ENCODE results near the gene B4GALT2.

The B4GALT2 gene

DNA sequence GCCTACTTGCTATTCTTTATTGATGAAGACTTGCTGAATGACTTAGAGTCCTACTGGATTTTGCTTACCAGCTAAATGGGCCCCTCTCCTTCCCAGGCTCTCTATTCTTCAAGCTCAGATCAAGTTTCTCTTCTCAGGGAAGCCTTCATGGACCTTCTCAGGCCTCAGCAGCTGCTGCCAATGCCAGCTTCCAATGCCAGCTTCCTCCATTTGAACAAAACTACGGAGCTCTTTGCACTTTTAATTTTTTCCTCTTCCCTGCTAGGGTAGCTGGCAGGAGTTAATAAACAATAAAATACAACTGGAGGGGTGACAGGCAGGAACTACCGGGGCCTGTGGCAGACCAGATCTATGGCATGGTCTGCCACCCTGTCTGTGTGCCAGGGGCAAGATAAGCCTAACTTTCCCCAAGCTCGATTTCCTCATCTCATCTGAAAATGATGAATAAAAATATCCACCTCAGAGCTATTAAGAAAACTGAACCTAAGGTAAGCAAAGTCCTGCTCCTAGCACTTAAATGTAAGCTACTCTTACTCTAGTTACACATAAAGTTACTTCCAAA, 33.3 kb upstream of the B4GALT2 start:
- Histone ChIP-seq H3K4me3 (peak overlapping the region; percentile 58 to 86 (median 64)), H3K27ac (peak overlapping the region; percentile 32 to 100 (median 99))

DNA sequence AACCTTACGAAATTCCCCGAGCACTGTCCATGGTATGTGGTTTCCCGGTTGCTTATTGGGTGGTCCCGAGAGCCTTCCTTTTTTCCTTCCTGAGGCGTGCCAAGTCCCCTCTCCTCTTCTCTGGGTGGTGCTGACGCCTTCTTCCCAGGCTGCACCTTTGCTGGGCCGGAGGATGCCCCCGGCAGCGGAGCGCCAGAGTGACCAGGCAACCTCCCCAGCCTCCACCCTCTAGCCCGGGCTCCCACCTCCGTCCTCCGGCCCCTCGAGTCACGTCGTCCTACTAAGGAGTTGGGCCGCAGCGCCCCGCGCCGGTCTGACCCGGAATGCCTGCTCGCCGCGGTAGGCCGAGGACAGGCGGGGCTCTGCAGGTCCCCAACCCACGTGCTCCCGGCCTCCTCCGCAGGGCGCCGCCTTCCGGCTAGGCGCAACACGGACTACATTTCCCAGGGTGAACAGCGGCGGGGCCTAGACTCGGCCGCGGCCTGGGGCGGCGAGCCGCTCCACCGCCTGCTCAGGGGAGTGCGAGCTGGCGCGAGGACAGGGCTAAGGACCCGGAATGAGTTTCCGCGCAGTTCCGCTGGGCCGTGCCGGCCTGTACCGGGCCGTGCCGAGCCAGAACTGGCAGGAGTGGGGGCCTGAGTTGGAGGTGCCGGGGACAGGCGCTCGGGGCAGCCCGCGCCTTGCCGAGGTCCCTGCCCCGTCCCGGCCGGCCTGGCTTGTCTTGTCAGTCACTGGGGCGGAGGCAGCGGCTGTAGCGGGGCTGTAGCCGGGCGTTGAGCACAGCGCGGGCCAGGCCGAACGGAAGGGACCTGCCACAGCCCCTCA, 32.6 kb upstream of the B4GALT2 start, which contains the start of gene IPO13:
Gene IPO13, plus strand, starts transcription at position 715 of the 825 bp plus-strand sequence. CDS start 651 bp downstream, outside the sequence.
- Histone ChIP-seq H3K4me3 (peak within 1 kb of the TSS; percentile 58 to 86 (median 64)), H3K27ac (peak within 1 kb of the TSS; percentile 84 to 100 (median 99))

DNA sequence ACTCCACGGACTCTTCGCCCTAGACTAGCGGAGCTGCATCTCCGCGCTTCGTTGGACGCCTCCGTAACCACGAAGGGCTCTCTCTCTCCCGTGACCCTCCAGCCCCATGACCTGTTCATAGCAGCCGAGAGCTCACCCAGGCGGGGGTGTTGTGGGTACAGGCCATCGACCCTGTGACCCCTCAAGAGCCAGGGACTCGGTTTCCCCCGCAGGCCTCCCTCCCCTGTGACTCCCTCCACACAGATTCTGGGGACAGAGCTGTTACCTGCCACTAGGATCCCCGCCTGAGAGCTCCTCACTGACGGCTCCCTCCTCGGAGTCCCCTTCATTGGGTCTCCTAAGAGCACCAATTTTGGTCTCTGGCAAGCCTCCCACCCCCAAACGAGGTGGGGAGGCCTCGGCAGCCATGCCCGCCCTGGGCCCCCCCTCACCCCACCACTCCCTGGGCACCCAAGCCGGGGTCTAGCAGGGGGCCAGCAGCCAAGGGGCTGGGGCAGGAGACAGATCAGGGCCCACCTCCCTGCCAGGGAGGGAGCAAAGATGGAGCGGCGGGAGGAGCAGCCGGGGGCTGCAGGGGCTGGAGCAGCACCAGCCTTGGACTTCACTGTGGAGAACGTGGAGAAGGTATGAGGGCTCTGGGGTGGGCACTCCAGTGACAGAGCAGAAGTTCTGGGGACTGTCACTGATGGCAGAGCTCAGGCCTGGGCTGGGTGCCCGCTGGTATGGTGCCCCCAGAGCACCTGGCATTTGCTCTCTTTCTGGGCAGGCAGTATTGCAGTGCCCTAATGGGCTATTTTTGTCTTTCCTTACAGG, 31.7 kb upstream of the B4GALT2 start:
- peak overlapping the region; percentile 58 to 86 (median 64) for H3K4me3 ChIP-seq
- peak overlapping the region; percentile 84 to 100 (median 99) for H3K27ac ChIP-seq

DNA sequence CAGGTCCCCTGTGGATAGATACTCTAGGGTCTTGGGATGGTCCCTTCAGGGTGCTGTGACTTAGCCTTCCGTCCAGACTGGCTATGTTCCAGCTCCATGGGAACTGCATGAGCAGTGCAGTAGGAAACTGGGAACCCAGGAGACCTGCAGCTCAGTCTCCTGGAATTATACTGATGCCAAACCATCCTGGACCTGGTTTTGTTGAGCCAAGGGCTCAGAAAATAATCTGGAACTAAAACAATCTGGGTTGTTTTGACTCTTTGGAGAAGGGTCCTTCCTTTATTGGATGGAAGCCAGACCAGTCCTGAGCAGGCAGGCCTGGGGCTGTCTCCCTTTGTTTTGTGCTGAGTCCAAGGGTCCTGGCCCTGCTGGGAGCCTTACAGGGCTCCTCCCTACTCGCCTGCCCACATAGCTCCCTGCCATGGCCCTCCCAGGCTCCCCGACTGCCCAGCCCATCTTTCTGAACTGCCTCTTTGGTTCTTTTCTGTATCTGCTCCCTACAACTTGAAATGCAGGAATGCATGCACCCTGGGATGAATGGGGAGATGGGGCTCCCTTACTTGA, 31.1 kb upstream of the B4GALT2 start:
- Histone ChIP-seq H3K4me3 (peak overlapping the region in 6 of 7 experiments; percentile 58 to 71 (median 63)), H3K27ac (peak overlapping the region in 11 of 21 experiments; percentile 84 to 99 (median 98))

DNA sequence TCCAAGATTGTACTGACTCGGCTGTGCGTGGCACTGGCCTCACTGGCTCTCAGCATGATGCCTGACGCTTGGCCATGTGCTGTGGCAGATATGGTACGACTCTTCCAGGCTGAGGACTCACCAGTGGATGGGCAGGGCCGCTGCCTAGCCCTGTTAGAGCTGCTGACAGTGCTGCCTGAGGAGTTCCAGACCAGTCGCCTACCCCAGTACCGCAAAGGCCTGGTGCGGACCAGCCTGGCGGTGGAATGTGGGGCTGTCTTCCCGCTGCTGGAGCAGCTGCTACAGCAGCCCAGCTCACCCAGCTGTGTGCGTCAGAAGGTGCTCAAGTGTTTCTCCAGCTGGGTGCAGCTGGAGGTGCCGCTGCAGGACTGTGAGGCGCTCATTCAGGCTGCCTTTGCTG, 29.3 kb upstream of the B4GALT2 start:
- no peak overlapping the region for H3K4me3 ChIP-seq
- H3K27ac ChIP-seq, result no peak overlapping the region

DNA sequence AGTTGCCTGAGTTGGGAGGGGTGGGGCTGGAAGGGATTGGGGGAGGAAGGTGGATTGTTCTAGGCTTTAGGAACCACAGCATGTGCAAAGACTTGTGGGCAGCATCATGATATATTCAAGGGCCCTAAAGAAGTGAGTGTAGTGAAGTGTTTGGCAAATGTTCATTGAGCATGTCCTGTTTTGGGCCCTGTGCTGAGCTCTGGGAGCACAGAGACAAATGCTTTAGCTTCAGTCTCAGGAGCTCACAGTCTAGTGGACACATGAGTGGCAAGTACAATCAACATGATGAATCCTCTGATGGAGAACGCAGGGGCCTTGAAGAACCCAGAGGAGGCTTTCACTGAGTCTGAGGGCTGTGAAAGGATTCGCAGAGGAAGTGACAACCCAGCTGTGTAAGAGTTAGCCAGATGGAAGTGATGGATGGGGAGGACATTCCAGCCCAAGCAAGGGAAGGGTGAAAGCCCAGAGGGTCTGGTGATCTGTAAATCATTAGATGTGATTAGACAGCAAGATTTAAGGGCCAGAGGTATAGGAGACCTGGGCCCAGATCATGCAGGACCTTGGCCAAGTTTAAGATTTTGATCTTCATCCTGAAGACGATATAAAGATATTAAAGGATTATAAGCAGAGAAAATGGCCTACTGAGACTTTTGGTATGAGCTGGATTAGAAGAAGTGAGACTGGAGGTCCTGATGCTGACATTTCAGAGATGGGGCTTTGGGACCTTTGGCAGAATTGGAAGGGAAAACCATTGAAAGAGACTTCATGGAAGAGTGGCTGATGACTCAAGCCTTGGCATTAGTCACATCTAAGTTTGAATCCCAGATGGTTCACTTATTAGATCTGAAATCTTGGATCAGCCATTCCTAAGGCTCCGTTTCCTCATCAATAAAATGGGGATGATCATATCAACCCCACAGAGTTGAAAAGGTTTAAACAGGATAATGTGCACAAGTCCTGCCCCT, 27.7 kb upstream of the B4GALT2 start:
- no peak overlapping the region for H3K27ac ChIP-seq

DNA sequence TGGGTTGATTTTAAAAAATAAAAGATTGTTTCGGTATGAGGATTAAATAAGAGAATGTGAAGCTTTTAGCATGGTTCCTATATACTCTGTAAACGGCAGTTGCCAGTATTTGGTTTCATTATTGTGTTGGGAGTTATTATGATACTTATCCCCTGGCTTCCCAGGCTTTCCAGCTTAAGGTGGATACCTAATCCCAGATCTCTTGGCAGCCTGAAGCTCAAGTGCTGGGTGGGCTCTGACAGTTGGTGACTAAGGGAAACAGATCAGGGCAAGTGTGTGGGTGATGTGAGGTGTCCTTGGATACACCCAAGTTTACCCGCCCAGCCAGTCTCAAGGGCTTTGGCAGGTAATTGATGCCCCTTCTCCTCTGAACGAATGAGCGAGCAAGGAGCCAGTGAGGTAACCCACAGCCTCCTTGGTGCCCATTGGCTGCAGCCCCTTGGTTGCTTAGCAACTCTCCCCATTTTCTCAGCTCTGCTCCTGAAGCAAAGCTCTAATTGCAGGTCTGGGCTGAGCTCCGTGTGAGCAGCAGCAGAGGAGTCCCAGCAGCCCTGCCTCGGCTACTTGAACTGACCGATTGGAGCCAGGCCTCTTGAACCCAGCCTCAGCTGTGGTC, 26.2 kb upstream of the B4GALT2 start:
- no peak overlapping the region for H3K4me3 ChIP-seq
- no peak overlapping the region for H3K27ac ChIP-seq

More for the DNA sequence above, 27.7 kb upstream of the B4GALT2 start:
- no peak overlapping the region for H3K4me3 ChIP-seq

DNA sequence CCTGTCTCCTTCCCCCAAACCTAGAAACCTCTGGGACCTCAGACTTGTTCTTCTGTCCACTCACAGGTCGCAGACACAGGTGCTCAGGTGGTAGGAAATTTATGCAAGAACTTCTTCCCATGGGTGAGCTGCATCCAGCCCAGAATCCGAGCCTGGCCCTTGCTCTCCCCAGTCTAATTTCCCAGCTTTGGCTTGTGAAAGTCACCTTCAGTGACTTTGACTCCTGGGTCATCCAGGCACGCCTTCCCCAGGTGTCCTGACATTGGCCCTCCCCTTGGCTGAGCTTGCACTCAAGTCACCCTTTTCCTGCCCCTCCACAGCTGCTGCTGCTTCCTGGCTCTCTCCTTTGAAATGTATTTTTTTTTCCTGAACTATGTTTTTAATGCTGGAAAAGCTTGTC, 25.6 kb upstream of the B4GALT2 start:
- no peak overlapping the region for H3K4me3 ChIP-seq
- no peak overlapping the region for H3K27ac ChIP-seq

DNA sequence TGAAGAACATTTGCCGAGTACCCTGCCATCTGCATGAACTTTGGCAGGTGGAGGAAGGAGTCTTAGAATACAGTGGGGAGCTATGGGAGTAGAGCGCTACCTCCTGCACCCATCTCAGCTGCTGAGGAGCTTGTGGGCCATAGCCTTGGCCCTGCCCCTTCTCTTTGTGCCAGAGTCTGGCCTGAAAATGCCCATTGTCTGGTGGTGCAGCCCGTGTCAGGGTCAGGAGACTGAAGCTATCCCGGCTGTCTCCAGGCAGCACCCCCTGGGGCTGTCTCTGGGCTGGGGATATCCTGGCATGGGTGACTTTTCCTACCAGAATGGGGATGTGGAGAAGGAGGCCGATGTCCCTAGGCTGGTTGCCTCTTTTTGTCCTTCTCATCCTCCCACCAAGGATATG, 25.0 kb upstream of the B4GALT2 start:
- H3K27ac ChIP-seq, result no peak overlapping the region
- H3K4me3 ChIP-seq, result no peak overlapping the region

DNA sequence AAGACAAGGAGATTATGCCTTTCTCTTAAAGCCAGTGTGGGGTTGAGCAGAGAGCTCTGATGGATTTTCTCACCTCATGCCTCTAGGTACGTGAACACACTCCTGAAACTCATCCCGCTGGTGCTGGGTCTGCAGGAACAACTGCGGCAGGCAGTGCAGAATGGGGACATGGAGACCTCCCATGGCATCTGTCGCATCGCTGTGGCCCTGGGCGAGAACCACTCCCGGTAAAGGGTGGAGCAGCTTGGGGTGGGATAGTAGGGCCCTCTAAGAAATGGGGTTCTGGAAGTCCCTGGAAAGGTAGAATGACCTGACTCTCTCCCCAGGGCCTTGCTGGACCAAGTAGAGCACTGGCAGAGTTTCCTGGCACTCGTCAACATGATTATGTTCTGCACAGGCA, 22.8 kb upstream of the B4GALT2 start:
- Histone ChIP-seq H3K27ac (no peak overlapping the region), H3K4me3 (no peak overlapping the region)

DNA sequence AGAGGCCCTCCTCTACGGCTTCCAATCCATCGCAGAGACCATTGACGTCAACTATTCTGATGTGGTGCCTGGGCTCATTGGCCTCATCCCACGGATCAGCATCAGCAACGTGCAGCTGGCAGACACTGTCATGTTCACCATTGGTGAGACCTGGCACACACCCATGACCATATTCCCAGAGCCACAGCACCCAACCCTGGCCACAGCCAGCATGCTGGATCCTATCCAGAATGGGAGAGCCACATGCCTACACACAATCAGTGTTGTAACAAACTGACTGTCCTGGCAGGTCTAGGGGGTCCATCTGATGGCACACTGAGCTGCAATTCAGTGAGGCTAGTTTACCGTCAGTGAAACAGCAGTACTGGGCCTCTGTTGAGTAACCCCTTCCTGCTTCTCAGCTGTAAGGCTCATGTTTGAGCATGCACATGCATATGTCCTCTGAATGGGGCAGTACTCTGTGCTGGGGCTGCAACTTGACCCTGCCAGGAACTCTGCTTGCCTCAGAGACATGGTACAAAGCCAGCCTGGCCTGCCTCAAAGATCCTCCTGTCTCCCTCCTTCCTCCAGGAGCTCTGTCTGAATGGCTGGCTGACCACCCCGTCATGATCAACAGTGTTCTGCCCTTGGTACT, 21.5 kb upstream of the B4GALT2 start:
- Histone ChIP-seq H3K27ac (no peak overlapping the region), H3K4me3 (no peak overlapping the region)

DNA sequence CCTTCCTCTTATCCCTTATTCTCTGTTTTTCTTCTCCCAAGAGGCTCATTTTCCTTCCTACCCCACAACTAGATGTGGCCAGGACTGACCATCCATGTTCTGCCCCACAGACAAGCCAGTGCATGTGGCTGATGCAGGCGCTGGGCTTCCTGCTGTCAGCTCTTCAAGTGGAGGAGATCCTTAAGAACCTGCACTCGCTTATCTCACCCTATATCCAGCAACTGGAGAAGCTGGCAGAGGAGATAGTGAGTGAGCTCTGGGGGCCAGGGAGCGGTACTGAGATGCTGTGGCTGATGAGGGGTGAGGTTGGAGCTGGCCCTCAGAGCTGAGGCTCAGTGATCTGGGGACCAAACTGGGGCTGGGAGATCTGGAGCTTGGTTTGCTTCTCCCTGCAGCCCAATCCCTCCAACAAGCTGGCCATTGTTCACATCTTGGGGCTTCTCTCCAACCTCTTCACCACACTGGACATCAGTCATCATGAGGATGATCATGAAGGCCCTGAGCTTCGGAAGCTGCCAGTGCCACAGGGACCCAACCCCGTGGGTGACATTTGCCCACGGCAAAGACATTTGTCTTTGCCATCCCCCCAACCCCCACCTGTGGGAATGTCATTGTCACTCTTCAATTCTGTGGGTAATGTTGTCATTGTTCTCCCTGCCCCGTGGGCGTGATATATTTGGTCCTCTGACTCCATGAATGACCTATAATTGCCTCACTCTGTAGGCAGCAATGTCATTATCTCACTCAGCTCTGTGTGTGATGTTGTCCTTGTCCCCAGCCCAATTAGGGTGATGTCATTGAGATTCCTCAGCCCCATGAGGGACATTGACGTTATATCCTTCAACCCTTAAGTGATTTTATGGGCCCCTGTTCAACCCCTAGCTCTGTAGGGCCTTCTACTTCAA, 20.4 kb upstream of the B4GALT2 start:
- no peak overlapping the region for H3K4me3 ChIP-seq
- no peak overlapping the region for H3K27ac ChIP-seq

DNA sequence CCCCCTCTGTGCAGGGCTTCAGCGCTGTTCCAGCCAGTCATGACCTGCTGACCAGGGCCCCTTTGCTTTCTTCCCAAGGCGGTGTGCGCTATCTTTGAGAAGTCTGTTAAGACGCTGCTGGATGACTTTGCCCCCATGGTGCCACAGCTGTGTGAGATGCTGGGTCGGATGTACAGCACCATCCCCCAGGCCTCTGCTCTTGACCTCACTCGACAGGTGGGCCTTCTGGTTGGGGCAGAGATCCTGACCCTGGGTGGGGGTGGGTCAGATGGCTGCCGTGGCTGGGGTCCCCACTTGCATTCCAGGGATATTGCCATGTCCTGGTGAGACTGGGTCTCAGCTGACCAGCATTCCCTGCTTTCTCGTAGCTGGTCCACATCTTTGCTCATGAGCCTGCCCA, 18.2 kb upstream of the B4GALT2 start:
- Histone ChIP-seq H3K4me3 (no peak overlapping the region), H3K27ac (no peak overlapping the region)

DNA sequence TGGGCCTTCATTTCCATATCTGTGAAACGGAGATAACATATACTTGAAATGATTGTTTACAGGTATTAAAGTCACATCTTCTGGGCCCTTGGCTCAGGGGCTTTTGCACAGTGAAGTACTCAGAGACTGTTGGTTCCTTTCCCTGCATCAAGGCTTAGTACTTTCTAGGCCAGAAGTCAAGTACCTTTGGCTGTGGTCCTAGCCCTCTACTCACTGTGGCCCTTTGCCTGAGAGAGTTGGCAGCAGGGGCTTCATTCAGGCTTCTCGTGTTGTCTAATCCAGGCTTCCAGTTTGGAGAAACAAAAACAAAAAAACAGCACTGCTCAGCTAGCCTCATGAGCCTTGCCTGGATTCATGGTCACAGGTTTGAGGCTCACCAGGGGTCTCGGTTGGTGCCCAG, 17.3 kb upstream of the B4GALT2 start:
- no peak overlapping the region for H3K4me3 ChIP-seq
- no peak overlapping the region for H3K27ac ChIP-seq

DNA sequence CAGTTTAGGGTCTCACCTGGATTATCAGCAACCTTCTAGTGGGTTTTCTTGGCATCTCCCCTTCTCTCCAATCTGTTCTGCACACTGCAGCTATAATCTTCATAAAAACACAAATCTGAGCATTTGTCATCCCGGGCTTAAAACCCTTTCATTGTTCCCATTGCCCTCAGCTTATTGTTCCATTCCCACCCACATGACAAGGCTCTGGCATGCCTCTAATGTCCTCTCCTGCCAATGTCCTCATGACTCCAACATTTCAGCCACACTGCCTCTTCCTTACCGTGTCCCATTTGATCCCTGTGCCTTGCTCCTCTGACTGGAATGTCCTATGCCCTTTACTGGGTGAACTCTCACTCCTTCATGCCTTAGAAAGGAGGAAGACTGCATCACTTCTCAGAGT, 16.7 kb upstream of the B4GALT2 start:
- H3K27ac ChIP-seq, result no peak overlapping the region

DNA sequence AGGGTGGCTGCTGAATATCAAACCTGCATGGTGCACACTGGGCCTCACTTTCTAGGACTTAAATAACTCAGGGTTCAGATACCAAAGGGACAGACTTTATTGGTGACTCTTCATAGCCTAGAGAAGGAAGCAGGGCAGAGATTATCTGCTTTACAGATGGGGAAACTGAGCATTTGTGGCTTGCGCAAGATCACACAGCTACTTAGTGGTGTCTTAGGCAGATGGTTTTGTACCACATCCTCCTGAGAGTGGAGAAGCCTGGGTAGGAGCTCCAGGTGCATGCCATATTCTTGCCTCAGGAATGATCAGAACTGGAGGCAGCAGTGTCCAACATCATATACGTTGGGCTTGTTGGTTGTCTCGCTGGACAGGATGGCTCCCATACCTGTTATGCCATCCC, 16.0 kb upstream of the B4GALT2 start:
- Histone ChIP-seq H3K27ac (no peak overlapping the region), H3K4me3 (no peak overlapping the region)

More for the DNA sequence above, 16.7 kb upstream of the B4GALT2 start:
- H3K4me3 ChIP-seq, result no peak overlapping the region

DNA sequence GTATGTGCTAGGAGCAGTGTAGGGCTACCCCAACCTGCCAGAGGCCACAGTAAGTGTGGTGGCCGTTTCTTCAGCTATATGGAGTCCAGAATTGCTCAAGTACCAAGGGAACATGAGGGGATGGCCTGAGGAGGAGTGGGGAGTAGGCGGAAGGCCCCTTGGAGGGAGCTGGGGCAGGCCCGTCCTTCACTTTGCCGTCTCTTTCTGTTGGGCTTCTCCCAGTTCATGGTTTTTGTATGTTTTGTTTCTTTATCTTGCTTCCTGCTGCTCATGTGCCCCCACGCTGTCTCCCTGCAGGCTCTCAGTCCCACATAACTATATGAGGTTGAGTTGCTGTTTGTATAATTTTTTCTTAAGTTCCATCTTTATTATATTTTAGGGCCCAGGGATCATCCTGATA, 15.1 kb upstream of the B4GALT2 start:
- H3K27ac ChIP-seq, result no peak overlapping the region
- H3K4me3 ChIP-seq, result no peak overlapping the region
